Measurements from ENCODE around the gene TOR1AIP1. TPM values are rescaled to one million over a fixed set of nuclear protein-coding genes. Genes with fewer than 3 reads are reported as not detected.

TOR1AIP1 gene
- total RNA-seq, 1 donor from 2014 or later, result 40.7 TPM

DNA sequence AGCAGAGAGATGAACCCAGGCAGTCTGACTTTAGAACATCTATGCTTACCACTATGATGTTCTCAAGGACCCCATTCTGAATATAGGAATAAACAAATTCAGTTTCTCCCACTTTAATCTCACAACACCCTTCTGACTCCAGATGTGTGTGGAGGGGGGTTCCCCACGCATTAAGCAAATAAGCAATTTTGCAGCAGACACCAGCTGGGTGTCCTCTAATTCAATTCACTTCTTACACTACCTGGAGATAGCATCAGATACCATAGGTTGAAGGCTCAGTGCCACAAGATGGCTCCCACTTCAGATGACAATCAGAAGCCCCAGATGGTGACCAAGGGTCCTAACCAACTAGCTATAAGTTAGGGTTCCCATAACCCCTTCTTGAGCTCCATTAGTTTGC is 42.2 kb downstream of the TOR1AIP1 start:
- Histone ChIP-seq H3K4me1 (peaks cover 10% of the 10 kb centered on the region), H3K27ac (replicated peaks) (no peak overlapping the region), H3K27me3 (ENCODE audit: low read depth) (no peaks in the 10 kb centered on the region), H3K4me3 (no peak overlapping the region), H3K36me3 (peaks cover 23% of the 10 kb centered on the region), H3K9me3 (replicated peaks) (no peaks in the 10 kb centered on the region)
- TF ChIP-seq, protein P1, sequence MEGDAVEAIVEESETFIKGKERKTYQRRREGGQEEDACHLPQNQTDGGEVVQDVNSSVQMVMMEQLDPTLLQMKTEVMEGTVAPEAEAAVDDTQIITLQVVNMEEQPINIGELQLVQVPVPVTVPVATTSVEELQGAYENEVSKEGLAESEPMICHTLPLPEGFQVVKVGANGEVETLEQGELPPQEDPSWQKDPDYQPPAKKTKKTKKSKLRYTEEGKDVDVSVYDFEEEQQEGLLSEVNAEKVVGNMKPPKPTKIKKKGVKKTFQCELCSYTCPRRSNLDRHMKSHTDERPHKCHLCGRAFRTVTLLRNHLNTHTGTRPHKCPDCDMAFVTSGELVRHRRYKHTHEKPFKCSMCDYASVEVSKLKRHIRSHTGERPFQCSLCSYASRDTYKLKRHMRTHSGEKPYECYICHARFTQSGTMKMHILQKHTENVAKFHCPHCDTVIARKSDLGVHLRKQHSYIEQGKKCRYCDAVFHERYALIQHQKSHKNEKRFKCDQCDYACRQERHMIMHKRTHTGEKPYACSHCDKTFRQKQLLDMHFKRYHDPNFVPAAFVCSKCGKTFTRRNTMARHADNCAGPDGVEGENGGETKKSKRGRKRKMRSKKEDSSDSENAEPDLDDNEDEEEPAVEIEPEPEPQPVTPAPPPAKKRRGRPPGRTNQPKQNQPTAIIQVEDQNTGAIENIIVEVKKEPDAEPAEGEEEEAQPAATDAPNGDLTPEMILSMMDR (IDR thresholded peaks at IDR 0.05; ENCODE audit: borderline replicate concordance), result no peak
- intact Hi-C loops (cut with micrococcal nuclease), result no loop called here
- no peak for DNase-seq

DNA sequence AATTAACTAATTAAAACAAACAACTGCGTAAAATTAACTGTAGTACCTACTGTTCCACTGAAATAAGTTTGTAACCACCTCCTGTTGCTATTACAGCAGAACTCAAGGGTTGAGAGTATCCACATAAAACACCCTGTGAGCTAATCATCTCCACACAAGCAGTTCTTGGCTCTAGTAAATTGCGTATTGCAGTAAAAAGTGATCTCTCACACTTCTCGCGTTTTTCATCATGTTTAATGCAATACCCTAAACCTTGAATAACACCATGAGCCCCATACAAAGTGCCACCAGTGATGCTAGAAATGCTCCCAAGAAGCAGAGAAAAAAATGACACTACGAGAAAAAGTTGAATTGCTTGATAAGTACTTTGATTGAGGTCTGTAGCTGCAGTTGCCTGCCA is 43.2 kb downstream of the TOR1AIP1 start:
- no peaks in the 10 kb centered on the region for H3K27me3 ChIP-seq (ENCODE audit: low read depth)
- intact Hi-C loops (cut with micrococcal nuclease), result no loop called here

GRCh38 chr1:179925922-179926849 is 44.1 kb downstream of the TOR1AIP1 start:
- no peak for DNase-seq
- Histone ChIP-seq H3K4me1 (peaks cover 20% of the 10 kb centered on the region), H3K27ac (replicated peaks) (no peak overlapping the region), H3K4me3 (no peak overlapping the region), H3K36me3 (peaks cover 5% of the 10 kb centered on the region), H3K9me3 (replicated peaks) (no peaks in the 10 kb centered on the region), H3K27me3 (ENCODE audit: low read depth) (no peaks in the 10 kb centered on the region)
- TF ChIP-seq, protein P1 (IDR thresholded peaks at IDR 0.05; ENCODE audit: borderline replicate concordance), result no peak
- intact Hi-C loops (cut with micrococcal nuclease), result no loop called here

More for the DNA sequence above, 43.2 kb downstream of the TOR1AIP1 start:
- Histone ChIP-seq H3K4me1 (peaks cover 13% of the 10 kb centered on the region), H3K36me3 (peaks cover 14% of the 10 kb centered on the region), H3K9me3 (replicated peaks) (no peaks in the 10 kb centered on the region), H3K27ac (replicated peaks) (no peak overlapping the region), H3K4me3 (no peak overlapping the region)
- DNase-seq, result no peak
- TF ChIP-seq, protein P1 (IDR thresholded peaks at IDR 0.05; ENCODE audit: borderline replicate concordance), result no peak

GRCh38 chr1:179926850-179927205 is 44.7 kb downstream of the TOR1AIP1 start:
- no peaks in the 10 kb centered on the region for H3K9me3 ChIP-seq (replicated peaks)
- no peak for DNase-seq
- H3K36me3 ChIP-seq, result no peaks in the 10 kb centered on the region
- no peak overlapping the region for H3K27ac ChIP-seq (replicated peaks)
- H3K4me3 ChIP-seq, result no peak overlapping the region
- intact Hi-C loops (cut with micrococcal nuclease), result no loop called here
- H3K27me3 ChIP-seq (ENCODE audit: low read depth), result no peaks in the 10 kb centered on the region
- TF ChIP-seq, protein P1 (IDR thresholded peaks at IDR 0.05; ENCODE audit: borderline replicate concordance), result no peak
- peaks cover 20% of the 10 kb centered on the region for H3K4me1 ChIP-seq

- no peak overlapping the region for H3K4me3 ChIP-seq
- H3K36me3 ChIP-seq, result no peaks in the 10 kb centered on the region
- peaks cover 10% of the 10 kb centered on the region for H3K4me1 ChIP-seq
- TF ChIP-seq, protein P1 (IDR thresholded peaks at IDR 0.05; ENCODE audit: borderline replicate concordance), result no peak
- no peaks in the 10 kb centered on the region for H3K27me3 ChIP-seq (ENCODE audit: low read depth)
- H3K27ac ChIP-seq (replicated peaks), result no peak overlapping the region
- H3K9me3 ChIP-seq (replicated peaks), result no peaks in the 10 kb centered on the region
- intact Hi-C loops (cut with micrococcal nuclease), result no loop called here
- no peak for DNase-seq
Observed at GRCh38 chr1:179929955-179930798, 48.1 kb downstream of the TOR1AIP1 start.
